GM10248 (cell line): ENCODE measurements around the gene RAPGEF6.
"Not testable (repeated sequence)": the region's sequence is repeated elsewhere in the genome, so short reads cannot be mapped to it uniquely, and the experiment has no call there.

Experiments used
- CTCF ChIA-PET: fragments of 300-600 bp; sonication (Branson Sonifier 250); formaldehyde crosslinking; extraction: SDS; loops from one replicate; lab custom pipeline; 2021; ENCODE audit warnings: antibody characterized with exemption; lab: Yijun Ruan, JAX
- POLR2A ChIA-PET: fragments of 350-650 bp; sonication (Branson Sonifier 250); formaldehyde crosslinking; extraction: SDS; loops from one replicate; lab custom pipeline; 2020; ENCODE audit warnings: antibody characterized with exemption; lab: Yijun Ruan, JAX
- DNase-seq: peaks from one replicate; pipeline ENCODE4 v3.0.0; 2012; ENCODE audit errors: extremely low spot score
- TF ChIP-seq, protein P1 (sequence below): IDR thresholded peaks from 2 replicates; pipeline ENCODE4 v1.5.1; 2012; ENCODE audit warnings: mild to moderate bottlenecking, low read depth; ENCODE audit errors: extremely low read depth, missing control alignments, control extremely low read depth

Gene RAPGEF6

DNA sequence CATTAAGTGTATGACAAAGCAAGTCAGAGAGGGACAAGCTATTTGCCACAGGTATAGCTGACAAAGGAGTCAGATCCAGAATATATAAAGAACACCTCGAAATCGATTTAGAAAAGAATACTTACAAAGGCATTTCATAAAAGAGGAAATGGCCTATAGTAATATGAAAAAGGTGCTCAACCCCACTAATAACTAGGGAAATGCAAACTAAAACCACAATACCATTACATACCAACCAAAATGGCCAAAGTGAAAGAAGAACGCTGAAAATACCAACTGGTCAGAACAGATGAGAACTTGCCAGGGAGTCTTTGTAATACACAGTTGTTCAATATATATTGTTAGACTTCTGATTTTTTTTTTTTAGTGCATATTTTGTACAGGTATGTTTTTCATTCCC is 218.3 kb downstream of the RAPGEF6 start:
- TF ChIP-seq, protein P1, sequence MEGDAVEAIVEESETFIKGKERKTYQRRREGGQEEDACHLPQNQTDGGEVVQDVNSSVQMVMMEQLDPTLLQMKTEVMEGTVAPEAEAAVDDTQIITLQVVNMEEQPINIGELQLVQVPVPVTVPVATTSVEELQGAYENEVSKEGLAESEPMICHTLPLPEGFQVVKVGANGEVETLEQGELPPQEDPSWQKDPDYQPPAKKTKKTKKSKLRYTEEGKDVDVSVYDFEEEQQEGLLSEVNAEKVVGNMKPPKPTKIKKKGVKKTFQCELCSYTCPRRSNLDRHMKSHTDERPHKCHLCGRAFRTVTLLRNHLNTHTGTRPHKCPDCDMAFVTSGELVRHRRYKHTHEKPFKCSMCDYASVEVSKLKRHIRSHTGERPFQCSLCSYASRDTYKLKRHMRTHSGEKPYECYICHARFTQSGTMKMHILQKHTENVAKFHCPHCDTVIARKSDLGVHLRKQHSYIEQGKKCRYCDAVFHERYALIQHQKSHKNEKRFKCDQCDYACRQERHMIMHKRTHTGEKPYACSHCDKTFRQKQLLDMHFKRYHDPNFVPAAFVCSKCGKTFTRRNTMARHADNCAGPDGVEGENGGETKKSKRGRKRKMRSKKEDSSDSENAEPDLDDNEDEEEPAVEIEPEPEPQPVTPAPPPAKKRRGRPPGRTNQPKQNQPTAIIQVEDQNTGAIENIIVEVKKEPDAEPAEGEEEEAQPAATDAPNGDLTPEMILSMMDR = no peak
- POLR2A ChIA-PET = interaction anchor here (0.6 kb wide), 1 partner anchor 208 kb away, joined by 3 read pairs; no protein-coding TSS in a partner anchor
- CTCF ChIA-PET = interaction anchor here (0.9 to 2.9 kb wide), 9 partner anchors 8 to 591 kb away, joined by 3 to 13 read pairs (median 3); partner anchors contain the start of gene HINT1
- peak; percentile 32 for DNase-seq

DNA sequence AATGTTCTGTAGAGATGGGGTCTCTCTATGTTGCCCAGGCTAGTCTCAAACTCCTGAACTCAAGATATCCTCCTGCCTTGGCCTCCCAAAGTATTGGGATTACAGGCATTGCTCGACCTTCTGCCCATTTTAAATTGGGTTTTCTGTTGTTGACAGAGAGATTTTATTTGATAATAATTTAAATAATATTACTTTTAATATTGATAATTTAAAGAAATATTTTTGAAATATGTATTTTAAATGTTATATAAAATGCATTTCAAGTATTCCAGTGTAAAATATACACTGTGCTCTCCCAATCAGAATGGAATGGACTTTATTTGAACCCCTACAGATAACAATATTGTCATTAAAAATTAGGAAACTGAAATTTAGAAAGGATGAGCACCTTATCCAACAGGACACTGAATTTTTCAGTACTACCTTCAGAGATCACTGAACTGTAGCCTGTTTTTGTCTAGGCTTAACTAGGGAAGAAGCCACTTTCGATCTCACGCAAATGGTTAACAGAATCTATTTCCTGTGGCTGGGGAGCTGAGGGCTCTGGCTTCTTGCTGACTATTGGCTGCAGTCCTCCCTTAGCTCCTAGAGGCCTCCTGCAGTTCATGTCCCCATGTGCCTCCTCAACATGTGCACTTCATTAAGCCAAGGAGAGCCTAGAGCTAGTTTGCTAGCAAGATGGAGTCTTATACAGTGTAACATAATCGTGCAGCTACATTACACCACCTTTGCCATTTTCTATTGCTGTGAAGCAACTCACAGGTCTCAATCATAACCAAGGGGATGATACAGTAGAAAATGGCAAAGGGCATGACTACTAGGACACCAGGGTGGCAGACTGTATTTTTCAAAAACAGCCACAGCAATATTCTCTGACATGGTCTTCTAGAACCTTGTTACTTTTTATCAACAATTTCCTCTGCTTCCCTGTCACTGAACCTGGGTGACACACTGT is 221.1 kb downstream of the RAPGEF6 start:
- CTCF ChIA-PET = interaction anchor here (0.9 to 2.9 kb wide), 8 partner anchors 7 to 594 kb away, joined by 3 to 13 read pairs (median 5); partner anchors contain the start of gene HINT1

DNA sequence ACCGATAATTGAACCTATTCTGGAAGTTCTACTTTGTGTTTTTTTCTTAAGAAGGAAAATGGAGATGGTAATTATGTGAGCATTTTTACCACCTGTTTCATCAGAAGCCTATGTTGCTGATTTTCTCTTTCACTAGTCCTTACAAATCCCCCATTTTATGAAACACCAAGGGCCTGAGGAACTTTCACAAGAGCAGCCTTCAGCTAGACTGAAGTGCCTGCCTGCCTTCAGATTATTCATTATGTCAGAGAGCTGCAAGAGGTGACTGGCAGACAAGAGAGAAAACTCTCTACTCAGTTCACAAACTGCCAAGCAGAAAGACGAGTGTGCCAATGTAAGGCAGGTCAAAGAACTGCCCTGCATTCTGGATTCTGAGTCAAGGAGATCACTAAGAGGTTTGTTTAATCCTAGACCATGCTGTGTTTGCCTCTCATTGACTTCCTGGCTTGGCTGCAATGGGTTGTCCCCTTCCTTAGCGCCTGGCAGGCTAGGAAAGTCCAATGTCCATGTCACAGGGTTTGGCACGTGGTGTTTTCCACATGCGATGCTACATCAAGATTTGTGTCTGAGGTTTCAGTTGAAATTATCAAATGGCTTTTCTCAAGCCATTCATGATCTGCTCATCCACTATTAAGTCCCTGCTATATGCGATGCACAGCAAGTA is 227.9 kb downstream of the RAPGEF6 start:
- CTCF ChIA-PET = interaction anchor here (1.0 to 3.2 kb wide), 5 partner anchors 8 to 24 kb away, joined by 3 to 13 read pairs (median 7); no protein-coding TSS in a partner anchor

More for the DNA sequence above, 221.1 kb downstream of the RAPGEF6 start:
- TF ChIP-seq, protein P1 = no peak
- POLR2A ChIA-PET = interaction anchor here (0.6 kb wide), 1 partner anchor 63 kb away, joined by 3 read pairs; no protein-coding TSS in a partner anchor
- DNase-seq = peak; percentile 42

DNA sequence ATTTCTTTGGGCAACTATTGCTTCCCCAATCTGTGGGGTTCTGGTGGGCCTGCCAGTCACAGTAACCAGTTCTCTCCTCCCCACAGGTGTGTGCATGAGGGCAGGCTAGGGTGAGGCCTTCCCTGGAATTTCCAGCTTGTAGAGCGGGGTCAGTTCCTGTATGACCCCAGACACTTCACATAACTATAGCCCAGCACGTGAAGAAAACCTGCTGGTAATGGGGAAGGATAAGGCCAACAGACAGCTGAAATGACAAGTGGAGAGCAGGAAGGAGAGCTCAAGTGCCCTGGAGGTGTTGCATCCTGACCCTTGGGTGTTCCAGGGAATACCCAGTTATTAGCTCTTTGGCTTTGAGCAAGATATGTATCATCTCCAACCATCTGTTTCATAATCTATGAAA is 229.0 kb downstream of the RAPGEF6 start:
- ChIA-PET CTCF (interaction anchor here (1.0 to 3.2 kb wide), 3 partner anchors 9 to 21 kb away, joined by 3 to 13 read pairs (median 7); no protein-coding TSS in a partner anchor), POLR2A (no interaction called here)
- DNase-seq = no peak
- TF ChIP-seq, protein P1 = no peak

More for the DNA sequence above, 227.9 kb downstream of the RAPGEF6 start:
- TF ChIP-seq, protein P1 = no peak
- POLR2A ChIA-PET = interaction anchor here (0.7 to 0.8 kb wide), 2 partner anchors 21 to 120 kb away, joined by 5 to 7 read pairs; no protein-coding TSS in a partner anchor
- DNase-seq = no peak

DNA sequence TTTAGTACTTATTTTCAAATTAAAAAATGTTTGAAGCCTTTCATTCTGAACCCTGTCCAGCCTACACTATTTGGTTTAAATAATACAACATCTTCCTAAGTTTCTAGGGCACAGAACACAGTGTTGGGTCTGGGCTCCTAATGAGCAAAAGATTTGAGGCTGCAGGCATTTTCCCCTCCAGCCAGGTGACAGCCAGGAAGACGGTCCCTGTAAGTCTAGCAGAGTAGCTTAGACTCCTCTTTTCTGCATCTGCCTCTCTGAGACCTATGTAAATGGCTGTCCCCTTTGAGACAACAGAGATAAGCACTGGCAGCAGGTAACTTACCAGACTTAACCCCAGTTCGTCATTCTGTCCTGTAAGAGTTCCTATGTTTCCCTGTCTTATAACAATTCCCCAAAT is 229.4 kb downstream of the RAPGEF6 start:
- ChIA-PET CTCF (interaction anchor here (1.0 to 3.2 kb wide), 4 partner anchors 9 to 15 kb away, joined by 3 to 13 read pairs (median 6); no protein-coding TSS in a partner anchor), POLR2A (no interaction called here)
- TF ChIP-seq, protein P1 = no peak
- no peak for DNase-seq

DNA sequence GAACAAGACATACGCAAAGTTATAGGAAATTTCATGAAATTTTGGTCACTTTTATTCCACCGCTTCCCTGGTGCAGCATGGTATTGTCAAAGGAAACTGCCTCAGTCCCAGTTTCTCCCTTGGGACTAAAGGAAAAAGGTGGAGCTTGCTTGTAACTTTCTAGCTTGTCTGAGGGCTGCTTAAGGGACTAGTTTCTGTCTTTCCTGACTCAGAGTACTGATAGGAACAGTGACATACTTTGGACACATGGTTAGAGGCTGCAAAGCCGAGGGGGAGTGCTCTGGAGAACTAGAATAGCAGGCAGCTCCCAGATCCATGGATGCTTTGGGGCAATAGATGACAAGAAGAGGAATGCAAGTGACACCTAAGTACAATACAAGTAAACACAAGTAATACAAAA is 234.4 kb downstream of the RAPGEF6 start:
- CTCF ChIA-PET = interaction anchor here (1.1 kb wide), 1 partner anchor 11 kb away, joined by 3 read pairs; no protein-coding TSS in a partner anchor
- POLR2A ChIA-PET = no interaction called here
- no peak for DNase-seq
- TF ChIP-seq, protein P1 = no peak

DNA sequence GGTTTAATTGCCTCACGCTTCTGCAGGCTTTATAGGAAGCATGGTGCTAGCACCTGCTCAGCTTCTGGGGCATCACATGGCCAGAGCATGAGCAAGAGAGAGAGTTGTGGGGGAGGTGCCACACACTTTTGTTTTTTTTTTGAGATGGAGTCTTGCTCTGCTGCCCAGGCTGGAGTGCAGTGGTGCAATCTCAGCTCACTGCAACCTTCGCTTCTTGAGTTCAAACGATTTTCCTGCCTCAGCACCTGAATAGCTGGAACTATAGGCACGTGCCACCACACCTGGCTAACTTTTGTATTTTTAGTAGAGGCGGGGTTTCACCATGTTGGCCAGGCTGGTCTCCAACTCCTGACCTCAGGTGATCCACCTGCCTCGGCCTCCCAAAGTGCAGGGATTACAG is 236.0 kb downstream of the RAPGEF6 start:
- CTCF ChIA-PET, DNase-seq, POLR2A ChIA-PET: not testable (repeated sequence)
